Measurements from ENCODE around the gene THSD4.

THSD4 gene

GRCh38 chr15:71597126-71597525, 481.9 kb downstream of the THSD4 start:
- H3K27ac ChIP-seq (ENCODE audit: low read depth, low read length, severe bottlenecking), result no peak overlapping the region
- no peaks in the 10 kb centered on the region for H3K4me1 ChIP-seq (ENCODE audit: control insufficient read depth, insufficient read depth, low read length, poor library complexity, severe bottlenecking)
- no peak overlapping the region for H3K4me3 ChIP-seq (ENCODE audit: extremely low read depth, insufficient read depth, low read length, poor library complexity, severe bottlenecking)
- H3K9me3 ChIP-seq (ENCODE audit: control insufficient read depth, low read length), result no peaks in the 10 kb centered on the region
- WGBS, 2 experiments (ENCODE audit: insufficient coverage in 2 of 2), result 100% methylated on average over 1 of the region's 3 CpGs; no CpG with 5 or more reads in 1 of the 2 experiments
- H3K36me3 ChIP-seq (ENCODE audit: control insufficient read depth, insufficient read depth, low read length), result no peaks in the 10 kb centered on the region

GRCh38 chr15:71597637-71598036, 482.4 kb downstream of the THSD4 start:
- no peaks in the 10 kb centered on the region for H3K36me3 ChIP-seq (ENCODE audit: control insufficient read depth, insufficient read depth, low read length)
- H3K9me3 ChIP-seq (ENCODE audit: control insufficient read depth, low read length), result no peaks in the 10 kb centered on the region
- no peak overlapping the region for H3K4me3 ChIP-seq (ENCODE audit: extremely low read depth, insufficient read depth, low read length, poor library complexity, severe bottlenecking)
- H3K4me1 ChIP-seq (ENCODE audit: control insufficient read depth, insufficient read depth, low read length, poor library complexity, severe bottlenecking), result no peaks in the 10 kb centered on the region
- WGBS, 2 experiments (ENCODE audit: insufficient coverage in 2 of 2), result 84 to 87% methylated on average over 8 of the region's 8 CpGs
- no peak overlapping the region for H3K27ac ChIP-seq (ENCODE audit: low read depth, low read length, severe bottlenecking)

GRCh38 chr15:71598741-71599140, 483.5 kb downstream of the THSD4 start:
- Histone ChIP-seq H3K36me3 (ENCODE audit: control insufficient read depth, insufficient read depth, low read length) (no peaks in the 10 kb centered on the region), H3K4me3 (ENCODE audit: extremely low read depth, insufficient read depth, low read length, poor library complexity, severe bottlenecking) (no peak overlapping the region), H3K9me3 (ENCODE audit: control insufficient read depth, low read length) (no peaks in the 10 kb centered on the region), H3K4me1 (ENCODE audit: control insufficient read depth, insufficient read depth, low read length, poor library complexity, severe bottlenecking) (no peaks in the 10 kb centered on the region), H3K27ac (ENCODE audit: low read depth, low read length, severe bottlenecking) (no peak overlapping the region)
- WGBS, 2 experiments (ENCODE audit: insufficient coverage in 2 of 2), result 84 to 100% methylated on average over 1 to 6 of the region's 6 CpGs

GRCh38 chr15:71599418-71600151, 484.3 kb downstream of the THSD4 start:
- Histone ChIP-seq H3K4me1 (ENCODE audit: control insufficient read depth, insufficient read depth, low read length, poor library complexity, severe bottlenecking) (no peaks in the 10 kb centered on the region), H3K27ac (ENCODE audit: low read depth, low read length, severe bottlenecking) (no peak overlapping the region), H3K9me3 (ENCODE audit: control insufficient read depth, low read length) (no peaks in the 10 kb centered on the region), H3K36me3 (ENCODE audit: control insufficient read depth, insufficient read depth, low read length) (no peaks in the 10 kb centered on the region), H3K4me3 (ENCODE audit: extremely low read depth, insufficient read depth, low read length, poor library complexity, severe bottlenecking) (no peak overlapping the region)
- 84 to 85% methylated on average over 7 to 8 of the region's 9 CpGs for WGBS, 2 experiments (ENCODE audit: insufficient coverage in 2 of 2)

- H3K36me3 ChIP-seq (ENCODE audit: control insufficient read depth, insufficient read depth, low read length), result no peaks in the 10 kb centered on the region
- WGBS, 2 experiments (ENCODE audit: insufficient coverage in 2 of 2), result 83% methylated on average over 1 of the region's 1 CpG; no CpG with 5 or more reads in 1 of the 2 experiments
- no peak overlapping the region for H3K27ac ChIP-seq (ENCODE audit: low read depth, low read length, severe bottlenecking)
- no peaks in the 10 kb centered on the region for H3K4me1 ChIP-seq (ENCODE audit: control insufficient read depth, insufficient read depth, low read length, poor library complexity, severe bottlenecking)
- H3K4me3 ChIP-seq (ENCODE audit: extremely low read depth, insufficient read depth, low read length, poor library complexity, severe bottlenecking), result no peak overlapping the region
- no peaks in the 10 kb centered on the region for H3K9me3 ChIP-seq (ENCODE audit: control insufficient read depth, low read length)
Observed at GRCh38 chr15:71600237-71600636, 485.0 kb downstream of the THSD4 start.

- Histone ChIP-seq H3K4me3 (ENCODE audit: extremely low read depth, insufficient read depth, low read length, poor library complexity, severe bottlenecking) (no peak overlapping the region), H3K9me3 (ENCODE audit: control insufficient read depth, low read length) (no peaks in the 10 kb centered on the region), H3K4me1 (ENCODE audit: control insufficient read depth, insufficient read depth, low read length, poor library complexity, severe bottlenecking) (no peaks in the 10 kb centered on the region), H3K27ac (ENCODE audit: low read depth, low read length, severe bottlenecking) (no peak overlapping the region), H3K36me3 (ENCODE audit: control insufficient read depth, insufficient read depth, low read length) (no peaks in the 10 kb centered on the region)
- WGBS, 2 experiments (ENCODE audit: insufficient coverage in 2 of 2), result 95 to 98% methylated on average over 4 to 6 of the region's 8 CpGs
Observed at GRCh38 chr15:71601038-71601834, 486.0 kb downstream of the THSD4 start.

GRCh38 chr15:71603379-71603778, 488.1 kb downstream of the THSD4 start:
- Histone ChIP-seq H3K9me3 (ENCODE audit: control insufficient read depth, low read length) (no peaks in the 10 kb centered on the region), H3K36me3 (ENCODE audit: control insufficient read depth, insufficient read depth, low read length) (no peaks in the 10 kb centered on the region), H3K4me1 (ENCODE audit: control insufficient read depth, insufficient read depth, low read length, poor library complexity, severe bottlenecking) (no peaks in the 10 kb centered on the region), H3K4me3 (ENCODE audit: extremely low read depth, insufficient read depth, low read length, poor library complexity, severe bottlenecking) (no peak overlapping the region), H3K27ac (ENCODE audit: low read depth, low read length, severe bottlenecking) (no peak overlapping the region)
- 74 to 82% methylated on average over 5 to 7 of the region's 7 CpGs for WGBS, 2 experiments (ENCODE audit: insufficient coverage in 2 of 2)

- no peaks in the 10 kb centered on the region for H3K4me1 ChIP-seq (ENCODE audit: control insufficient read depth, insufficient read depth, low read length, poor library complexity, severe bottlenecking)
- H3K36me3 ChIP-seq (ENCODE audit: control insufficient read depth, insufficient read depth, low read length), result no peaks in the 10 kb centered on the region
- 91 to 97% methylated on average over 7 of the region's 7 CpGs for WGBS, 2 experiments (ENCODE audit: insufficient coverage in 2 of 2)
- H3K27ac ChIP-seq (ENCODE audit: low read depth, low read length, severe bottlenecking), result no peak overlapping the region
- H3K9me3 ChIP-seq (ENCODE audit: control insufficient read depth, low read length), result no peaks in the 10 kb centered on the region
- H3K4me3 ChIP-seq (ENCODE audit: extremely low read depth, insufficient read depth, low read length, poor library complexity, severe bottlenecking), result no peak overlapping the region
Observed at GRCh38 chr15:71607383-71607782, 492.1 kb downstream of the THSD4 start.

- WGBS, 2 experiments (ENCODE audit: insufficient coverage in 2 of 2), result 66 to 80% methylated on average over 5 of the region's 6 CpGs
- H3K9me3 ChIP-seq (ENCODE audit: control insufficient read depth, low read length), result no peaks in the 10 kb centered on the region
- no peak overlapping the region for H3K27ac ChIP-seq (ENCODE audit: low read depth, low read length, severe bottlenecking)
- H3K4me1 ChIP-seq (ENCODE audit: control insufficient read depth, insufficient read depth, low read length, poor library complexity, severe bottlenecking), result no peaks in the 10 kb centered on the region
- no peaks in the 10 kb centered on the region for H3K36me3 ChIP-seq (ENCODE audit: control insufficient read depth, insufficient read depth, low read length)
- H3K4me3 ChIP-seq (ENCODE audit: extremely low read depth, insufficient read depth, low read length, poor library complexity, severe bottlenecking), result no peak overlapping the region
Observed at GRCh38 chr15:71610728-71611552, 495.7 kb downstream of the THSD4 start.

GRCh38 chr15:71611553-71612396, 496.5 kb downstream of the THSD4 start:
- no peaks in the 10 kb centered on the region for H3K9me3 ChIP-seq (ENCODE audit: control insufficient read depth, low read length)
- H3K4me1 ChIP-seq (ENCODE audit: control insufficient read depth, insufficient read depth, low read length, poor library complexity, severe bottlenecking), result no peaks in the 10 kb centered on the region
- no peak overlapping the region for H3K27ac ChIP-seq (ENCODE audit: low read depth, low read length, severe bottlenecking)
- H3K36me3 ChIP-seq (ENCODE audit: control insufficient read depth, insufficient read depth, low read length), result no peaks in the 10 kb centered on the region
- H3K4me3 ChIP-seq (ENCODE audit: extremely low read depth, insufficient read depth, low read length, poor library complexity, severe bottlenecking), result no peak overlapping the region
- 66 to 80% methylated on average over 4 to 6 of the region's 6 CpGs for WGBS, 2 experiments (ENCODE audit: insufficient coverage in 2 of 2)
